Nephron progenitor cell (in vitro differentiated cells): ENCODE results near the gene SCRT2.

ENCODE experiments used
- DNase-seq: peaks from one replicate; pipeline ENCODE4 v3.0.0; 2021
- H3K27ac Mint-ChIP-seq: 2 replicates; pipeline ENCODE4 v1.8.0; 2021; ENCODE audit warnings: mild to moderate bottlenecking, moderate library complexity, mixed read lengths
- H3K27me3 Mint-ChIP-seq: 2 replicates; pipeline ENCODE4 v1.8.0; 2021; ENCODE audit warnings: mild to moderate bottlenecking, low read depth, mixed read lengths; ENCODE audit not compliant: poor library complexity
- H3K36me3 Mint-ChIP-seq: 2 replicates; pipeline ENCODE4 v1.8.0; 2021; ENCODE audit warnings: low read depth, mixed read lengths
- H3K4me1 Mint-ChIP-seq: 2 replicates; pipeline ENCODE4 v1.8.0; 2021; ENCODE audit warnings: mixed read lengths
- H3K4me3 Mint-ChIP-seq: 2 replicates; pipeline ENCODE4 v1.8.0; 2021; ENCODE audit warnings: mild to moderate bottlenecking, moderate library complexity, mixed read lengths
- H3K9me3 Mint-ChIP-seq: 2 replicates; pipeline ENCODE4 v1.8.0; 2021; ENCODE audit warnings: mild to moderate bottlenecking, moderate library complexity, mixed read lengths
- TF ChIP-seq, protein P1 (sequence below): fragments of 200-600 bp; sonication (generic); IDR thresholded peaks from 2 replicates; pipeline ENCODE4 v1.5.0; 2021; ENCODE audit warnings: antibody characterized with exemption

SCRT2 gene

GRCh38 chr20:611843-612185 lies 63.8 kb downstream of the SCRT2 start:
- TF ChIP-seq, protein P1, sequence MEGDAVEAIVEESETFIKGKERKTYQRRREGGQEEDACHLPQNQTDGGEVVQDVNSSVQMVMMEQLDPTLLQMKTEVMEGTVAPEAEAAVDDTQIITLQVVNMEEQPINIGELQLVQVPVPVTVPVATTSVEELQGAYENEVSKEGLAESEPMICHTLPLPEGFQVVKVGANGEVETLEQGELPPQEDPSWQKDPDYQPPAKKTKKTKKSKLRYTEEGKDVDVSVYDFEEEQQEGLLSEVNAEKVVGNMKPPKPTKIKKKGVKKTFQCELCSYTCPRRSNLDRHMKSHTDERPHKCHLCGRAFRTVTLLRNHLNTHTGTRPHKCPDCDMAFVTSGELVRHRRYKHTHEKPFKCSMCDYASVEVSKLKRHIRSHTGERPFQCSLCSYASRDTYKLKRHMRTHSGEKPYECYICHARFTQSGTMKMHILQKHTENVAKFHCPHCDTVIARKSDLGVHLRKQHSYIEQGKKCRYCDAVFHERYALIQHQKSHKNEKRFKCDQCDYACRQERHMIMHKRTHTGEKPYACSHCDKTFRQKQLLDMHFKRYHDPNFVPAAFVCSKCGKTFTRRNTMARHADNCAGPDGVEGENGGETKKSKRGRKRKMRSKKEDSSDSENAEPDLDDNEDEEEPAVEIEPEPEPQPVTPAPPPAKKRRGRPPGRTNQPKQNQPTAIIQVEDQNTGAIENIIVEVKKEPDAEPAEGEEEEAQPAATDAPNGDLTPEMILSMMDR, result no peak
- Mint-ChIP-seq H3K27ac (no peak overlapping the region), H3K4me1 (peaks cover 43% of the 10 kb centered on the region), H3K36me3 (no peaks in the 10 kb centered on the region), H3K27me3 (peaks cover 46% of the 10 kb centered on the region), H3K4me3 (peak overlapping the region; percentile 52), H3K9me3 (peaks cover 3% of the 10 kb centered on the region)
- DNase-seq, result peak; percentile 54
